Stimulated activated CD8-positive, alpha-beta memory T cell treated with anti-CD3 and anti-CD28 coated beads, Interleukin-7, amount 100 ng/mL, for 24 hours (primary cell): ENCODE measurements around the gene MFRP.

Experiments
- DNase-seq: peaks from one replicate; pipeline ENCODE4 v3.0.0-alpha.2; 2020; ENCODE audit warnings: low read depth

MFRP gene

GRCh38 chr11:119295178-119295577, 51.3 kb downstream of the MFRP start:
- DNase-seq: no peak

- DNase-seq: no peak
Measured at GRCh38 chr11:119293461-119293860, 53.0 kb downstream of the MFRP start.

GRCh38 chr11:119290894-119291497, 55.5 kb downstream of the MFRP start:
- no peak for DNase-seq
